ENCODE measurements around the gene ARHGAP18. TPM values are rescaled to one million over a fixed set of nuclear protein-coding genes. Genes with fewer than 3 reads are reported as not detected.

The ARHGAP18 gene
- total RNA-seq, 4 donors from 2014 or later: 2.8 to 9.0 (median 7.1) TPM

DNA sequence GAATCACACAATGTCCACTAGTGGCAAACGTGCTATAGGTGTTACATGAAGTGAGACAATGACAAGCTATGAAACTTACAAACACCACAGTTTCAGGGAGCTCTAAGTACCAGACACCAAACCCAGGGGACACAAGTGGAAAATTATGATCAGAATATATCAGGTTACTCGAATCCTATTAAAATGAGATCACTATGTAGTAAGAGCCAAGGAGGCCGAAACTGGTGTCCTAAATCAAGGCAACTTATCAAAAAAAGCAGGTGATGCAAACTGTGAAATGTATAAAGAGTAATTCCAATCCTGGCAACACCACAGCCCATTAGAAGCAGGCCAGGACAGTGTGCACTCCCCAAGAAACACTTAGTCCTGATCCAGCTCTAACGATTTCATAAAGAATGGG lies 100.3 kb downstream of the ARHGAP18 start:
- 74 to 90% methylated on average over 4 of the region's 4 CpGs for WGBS, 2 donors
- Histone ChIP-seq H3K27me3 (no peaks in the 10 kb centered on the region), H3K9me3 (no peaks in the 10 kb centered on the region), H3K36me3 (peaks cover 0 to 10% (median 0%) of the 10 kb centered on the region in 3 donors), H3K27ac (no peak overlapping the region), H3K4me3 (no peak overlapping the region), H3K4me1 (no peaks in the 10 kb centered on the region)
- intact Hi-C loops (cut with DNase I): no loop called here
- DNase-seq: no peak
- TF ChIP-seq POLR2A (IDR thresholded peaks at IDR 0.05): no peak
- TF ChIP-seq, protein P1, sequence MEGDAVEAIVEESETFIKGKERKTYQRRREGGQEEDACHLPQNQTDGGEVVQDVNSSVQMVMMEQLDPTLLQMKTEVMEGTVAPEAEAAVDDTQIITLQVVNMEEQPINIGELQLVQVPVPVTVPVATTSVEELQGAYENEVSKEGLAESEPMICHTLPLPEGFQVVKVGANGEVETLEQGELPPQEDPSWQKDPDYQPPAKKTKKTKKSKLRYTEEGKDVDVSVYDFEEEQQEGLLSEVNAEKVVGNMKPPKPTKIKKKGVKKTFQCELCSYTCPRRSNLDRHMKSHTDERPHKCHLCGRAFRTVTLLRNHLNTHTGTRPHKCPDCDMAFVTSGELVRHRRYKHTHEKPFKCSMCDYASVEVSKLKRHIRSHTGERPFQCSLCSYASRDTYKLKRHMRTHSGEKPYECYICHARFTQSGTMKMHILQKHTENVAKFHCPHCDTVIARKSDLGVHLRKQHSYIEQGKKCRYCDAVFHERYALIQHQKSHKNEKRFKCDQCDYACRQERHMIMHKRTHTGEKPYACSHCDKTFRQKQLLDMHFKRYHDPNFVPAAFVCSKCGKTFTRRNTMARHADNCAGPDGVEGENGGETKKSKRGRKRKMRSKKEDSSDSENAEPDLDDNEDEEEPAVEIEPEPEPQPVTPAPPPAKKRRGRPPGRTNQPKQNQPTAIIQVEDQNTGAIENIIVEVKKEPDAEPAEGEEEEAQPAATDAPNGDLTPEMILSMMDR (IDR thresholded peaks at IDR 0.05): no peak

DNA sequence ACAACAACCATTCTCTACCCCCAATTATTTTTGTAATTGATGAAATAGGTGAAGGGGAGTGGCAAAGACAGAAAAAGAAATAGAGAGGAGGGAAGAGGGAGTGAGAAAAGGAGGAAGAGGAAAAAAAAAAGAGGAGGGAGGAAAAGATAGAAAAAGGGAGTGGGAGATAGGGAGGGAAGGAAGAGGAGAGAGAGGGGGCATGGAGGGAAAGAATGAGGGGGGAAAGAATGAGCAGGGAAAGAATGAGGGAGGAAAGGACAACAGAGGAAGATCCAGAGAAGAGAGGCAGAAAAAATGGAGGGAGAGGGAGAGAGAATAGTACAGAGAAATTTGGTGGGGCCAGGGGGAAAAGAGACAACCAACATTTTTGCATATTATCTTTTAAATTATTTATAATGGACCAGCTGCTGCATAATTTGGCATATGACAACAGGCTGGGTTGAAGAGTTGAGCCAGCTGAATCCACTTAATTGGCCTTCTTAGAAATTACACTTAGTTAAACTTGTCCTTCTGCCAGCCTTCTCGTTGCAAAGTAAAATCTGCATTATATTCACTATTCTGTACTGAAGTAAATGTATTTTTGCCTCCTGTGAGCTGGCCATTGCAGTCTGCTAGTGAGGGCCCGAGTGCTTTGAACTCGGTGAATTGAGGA lies 101.0 kb downstream of the ARHGAP18 start:
- Histone ChIP-seq H3K27ac (no peak overlapping the region), H3K36me3 (peaks cover 0 to 10% (median 0%) of the 10 kb centered on the region in 3 donors), H3K9me3 (no peaks in the 10 kb centered on the region), H3K27me3 (no peaks in the 10 kb centered on the region), H3K4me1 (no peaks in the 10 kb centered on the region), H3K4me3 (no peak overlapping the region)
- intact Hi-C loops (cut with DNase I): no loop called here
- TF ChIP-seq, protein P1 (IDR thresholded peaks at IDR 0.05): no peak
- TF ChIP-seq POLR2A (IDR thresholded peaks at IDR 0.05): no peak
- 70 to 83% methylated on average over 3 of the region's 3 CpGs for WGBS, 2 donors
- DNase-seq: no peak

DNA sequence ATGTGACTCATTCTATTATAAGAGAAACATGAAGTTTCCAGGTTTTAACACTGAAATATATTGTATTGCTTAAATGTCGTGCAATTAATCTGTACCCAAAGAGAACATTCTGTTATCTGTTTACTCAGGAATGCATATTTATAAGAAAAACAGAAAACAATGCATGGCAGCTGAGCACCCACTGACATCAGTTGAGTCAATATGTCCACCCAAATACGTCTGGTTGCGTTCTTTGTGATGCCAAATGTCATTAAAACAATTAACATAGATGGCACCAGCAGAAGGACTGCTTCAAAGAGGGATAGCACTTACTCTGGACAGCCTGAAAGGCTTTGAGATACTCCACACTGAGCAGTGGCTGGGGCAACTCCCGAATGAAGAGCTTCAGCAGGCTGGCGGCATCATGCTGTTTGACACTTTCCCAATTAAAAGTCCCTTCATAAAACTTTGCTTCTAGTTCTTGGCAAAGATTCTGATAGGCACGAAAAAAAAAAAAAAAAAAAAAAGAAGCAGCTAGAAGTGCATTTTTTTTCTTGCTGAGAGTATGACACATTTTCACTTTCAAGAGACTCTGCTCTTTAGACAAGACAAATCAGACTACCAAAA lies 102.3 kb downstream of the ARHGAP18 start:
- intact Hi-C loops (cut with DNase I): no loop called here
- no peak for DNase-seq
- H3K36me3 ChIP-seq: peaks cover 0 to 10% (median 0%) of the 10 kb centered on the region in 3 donors
- no peaks in the 10 kb centered on the region for H3K9me3 ChIP-seq
- 53 to 58% methylated on average over 6 of the region's 6 CpGs for WGBS, 2 donors
- no peaks in the 10 kb centered on the region for H3K4me1 ChIP-seq
- H3K27ac ChIP-seq: no peak overlapping the region
- TF ChIP-seq, protein P1 (IDR thresholded peaks at IDR 0.05): no peak
- TF ChIP-seq POLR2A (IDR thresholded peaks at IDR 0.05): no peak
- no peak overlapping the region for H3K4me3 ChIP-seq
- H3K27me3 ChIP-seq: no peaks in the 10 kb centered on the region

DNA sequence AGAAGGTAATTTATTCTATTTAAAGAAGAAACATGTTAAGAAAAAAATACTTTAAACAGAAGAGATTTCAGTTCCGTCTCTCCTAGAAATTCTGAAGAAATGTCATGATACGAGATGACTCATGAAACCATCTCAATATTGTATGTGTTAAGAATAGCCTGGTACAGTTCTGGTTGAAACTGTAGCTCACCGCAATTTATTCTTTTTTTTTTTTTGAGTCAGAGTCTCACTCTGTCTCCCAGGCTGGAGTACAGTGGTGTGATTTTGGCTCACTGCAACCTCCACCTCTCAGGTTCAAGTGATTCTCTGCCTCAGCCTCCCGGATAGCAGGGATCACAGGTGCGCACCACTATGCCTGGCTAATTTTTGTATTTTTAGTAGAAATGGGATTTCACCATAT lies 103.3 kb downstream of the ARHGAP18 start:
- TF ChIP-seq, protein P1 (IDR thresholded peaks at IDR 0.05): no peak
- no peak for TF ChIP-seq POLR2A (IDR thresholded peaks at IDR 0.05)
- peaks cover 0 to 10% (median 0%) of the 10 kb centered on the region in 3 donors for H3K36me3 ChIP-seq
- 83 to 88% methylated on average over 5 of the region's 5 CpGs for WGBS, 2 donors
- H3K4me3 ChIP-seq: no peak overlapping the region
- no peaks in the 10 kb centered on the region for H3K9me3 ChIP-seq
- no peak overlapping the region for H3K27ac ChIP-seq
- intact Hi-C loops (cut with DNase I): no loop called here
- no peak for DNase-seq
- H3K4me1 ChIP-seq: no peaks in the 10 kb centered on the region
- no peaks in the 10 kb centered on the region for H3K27me3 ChIP-seq

DNA sequence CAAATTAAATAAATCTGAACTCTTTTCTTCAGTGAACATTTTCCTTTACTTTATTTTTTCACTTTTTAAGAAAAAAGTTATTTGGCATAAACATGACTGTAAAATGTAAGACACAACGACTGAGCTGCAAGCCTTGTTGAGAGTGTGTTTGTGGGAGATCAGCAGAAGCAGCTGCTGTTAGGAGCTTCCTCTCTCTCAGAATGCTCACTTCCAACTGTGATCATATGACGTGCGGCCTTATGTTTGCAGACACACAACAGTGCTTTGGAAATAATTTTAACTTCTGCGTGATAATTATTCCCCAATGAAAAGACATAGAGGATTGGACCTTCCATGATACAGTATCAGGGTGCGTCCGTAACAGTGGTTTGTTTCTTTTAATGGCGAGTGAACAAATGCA lies 104.0 kb downstream of the ARHGAP18 start:
- Histone ChIP-seq H3K27me3 (no peaks in the 10 kb centered on the region), H3K9me3 (no peaks in the 10 kb centered on the region), H3K4me3 (no peak overlapping the region), H3K36me3 (peaks cover 0 to 10% (median 0%) of the 10 kb centered on the region in 3 donors), H3K27ac (no peak overlapping the region), H3K4me1 (no peaks in the 10 kb centered on the region)
- TF ChIP-seq, protein P1 (IDR thresholded peaks at IDR 0.05): no peak
- TF ChIP-seq POLR2A (IDR thresholded peaks at IDR 0.05): no peak
- WGBS, 2 donors: 87 to 89% methylated on average over 7 of the region's 7 CpGs
- intact Hi-C loops (cut with DNase I): no loop called here
- no peak for DNase-seq
